HepG2 (cell line): ENCODE measurements around the gene EEF1AKMT3. TPM values are rescaled to one million over a fixed set of nuclear protein-coding genes. Genes with fewer than 3 reads are reported as not detected.
A peak's percentile ranks its signal among the peaks of the same experiment; 100 is the strongest.

Experiments
- CBX2 ChIP-seq, 2 experiments: fragments of 200-600 bp in 1 of 2; sonication (generic); formaldehyde crosslinking in 1 of 2; IDR thresholded peaks; 2 replicates each; pipeline versions ENCODE4 v1.7.0 to v1.8.1; 2018 to 2022; ENCODE audit warnings: low read depth in 2 of 2, low read length in 1 of 2, mild to moderate bottlenecking in 1 of 2, missing genetic modification reagents in 1 of 2
- ELF1 ChIP-seq: sonication (generic); formaldehyde crosslinking; IDR thresholded peaks from 2 replicates; pipeline ENCODE4 v1.4.0; 2020; ENCODE audit warnings: missing genetic modification reagents
- ELF3 ChIP-seq: IDR thresholded peaks from 2 replicates; pipeline ENCODE4 v1.6.1; 2016; ENCODE audit warnings: missing genetic modification reagents, missing compliant biosample characterization
- ETS1 ChIP-seq: sonication (generic); formaldehyde crosslinking; IDR thresholded peaks from 2 replicates; pipeline ENCODE4 v1.4.0; 2020; ENCODE audit warnings: missing genetic modification reagents
- GABPB1 ChIP-seq: IDR thresholded peaks from 2 replicates; pipeline ENCODE4 v1.6.1; 2016; ENCODE audit warnings: mild to moderate bottlenecking, missing genetic modification reagents, moderate library complexity, missing compliant biosample characterization
- IRF1 ChIP-seq: sonication (generic); formaldehyde crosslinking; IDR thresholded peaks from 2 replicates; pipeline ENCODE4 v1.4.0; 2020; ENCODE audit warnings: low read depth, mild to moderate bottlenecking, missing genetic modification reagents
- KIAA2018 ChIP-seq: sonication (generic); formaldehyde crosslinking; IDR thresholded peaks from 2 replicates; pipeline ENCODE4 v1.5.0; 2020; ENCODE audit warnings: mild to moderate bottlenecking, missing genetic modification reagents, borderline replicate concordance
- LBX2 ChIP-seq: sonication (generic); formaldehyde crosslinking; IDR thresholded peaks from 2 replicates; pipeline ENCODE4 v1.5.0; 2020; ENCODE audit warnings: missing genetic modification reagents, mild to moderate bottlenecking, borderline replicate concordance
- NAIF1 ChIP-seq: sonication (generic); formaldehyde crosslinking; IDR thresholded peaks from 2 replicates; pipeline ENCODE4 v1.5.0; 2020; ENCODE audit warnings: mild to moderate bottlenecking, missing genetic modification reagents, borderline replicate concordance
- NKX3-1 ChIP-seq: sonication (generic); formaldehyde crosslinking; IDR thresholded peaks from 2 replicates; pipeline ENCODE4 v1.5.0; 2020; ENCODE audit warnings: missing genetic modification reagents
- NPAS2 ChIP-seq: sonication (generic); formaldehyde crosslinking; IDR thresholded peaks from 2 replicates; pipeline ENCODE4 v1.8.0; 2022; ENCODE audit warnings: mild to moderate bottlenecking, missing genetic modification reagents, borderline replicate concordance
- PHF21A ChIP-seq: sonication (generic); formaldehyde crosslinking; IDR thresholded peaks from 2 replicates; pipeline ENCODE4 v1.5.0; 2020; ENCODE audit warnings: mild to moderate bottlenecking, missing genetic modification reagents
- POLR2A ChIP-seq, 2 experiments: IDR thresholded peaks; 2 replicates each; pipeline ENCODE4 v1.6.1; 2011; ENCODE audit warnings: low read depth in 2 of 2, low read length in 2 of 2, mild to moderate bottlenecking in 1 of 2, moderate library complexity in 1 of 2; ENCODE audit not compliant: insufficient read depth in 1 of 2
- ZBTB2 ChIP-seq: sonication (generic); formaldehyde crosslinking; IDR thresholded peaks from 2 replicates; pipeline ENCODE4 v1.8.0; 2022; ENCODE audit warnings: low read depth, missing genetic modification reagents
- ZFP36L1 ChIP-seq: sonication (generic); formaldehyde crosslinking; IDR thresholded peaks from 2 replicates; pipeline ENCODE4 v1.8.0; 2022; ENCODE audit warnings: mild to moderate bottlenecking, missing genetic modification reagents, moderate library complexity
- ZNF577 ChIP-seq: sonication (generic); formaldehyde crosslinking; IDR thresholded peaks from 2 replicates; pipeline ENCODE4 v1.4.0; 2020; ENCODE audit warnings: mild to moderate bottlenecking, low read depth, missing genetic modification reagents, borderline replicate concordance
- polyA plus RNA-seq, 8 experiments: library from polyadenylated mRNA; depleted of rRNA in 3 of 8; stranded (reverse) in 7 of 8; unstranded in 1 of 8; fragments of >200 nt; fragmentation: Illumina TruSeq in 4 of 8; extraction: Trizol in 4 of 8; gene quantifications; 2 replicates each; pipeline versions ENCODE4 v1.2.1 to v1.2.3, GENCODE V29; 2011 to 2016; ENCODE audit warnings: low read depth in 4 of 8, missing spikeins in 1 of 8, mixed read lengths in 1 of 8; ENCODE audit not compliant: insufficient read depth in 1 of 8
- total RNA-seq, 5 experiments: library from RNA; depleted of rRNA; stranded (reverse); fragments of >200 nt; fragmentation: Illumina TruSeq; extraction: Trizol; gene quantifications; 2 replicates each; pipeline ENCODE4 v1.2.3, GENCODE V29; 2016; ENCODE audit warnings: low read depth in 1 of 5

EEF1AKMT3 gene
- total and polyA plus RNA-seq, 2 of the 13 experiments (the other 11 are each of a cell fraction or from before 2014, with no cell fraction given) = 4.7 to 11.4 TPM

- no peak for TF ChIP-seq ZBTB2
- TF ChIP-seq ZFP36L1 (CRISPR knock-in tag) = no peak
- TF ChIP-seq ELF1 (CRISPR knock-in tag) = no peak
- no peak for TF ChIP-seq CBX2 (IDR thresholded peaks at IDR 0.05; ENCODE audit: low read depth, low read length)
- TF ChIP-seq CBX2 (CRISPR knock-in tag; IDR thresholded peaks at IDR 0.05; ENCODE audit: low read depth) = peak; percentile 73; the same call in 1 of the 2 replicates
- TF ChIP-seq ETS1 (CRISPR knock-in tag) = 0 out of 2 replicates have a peak, but pooled peaks have one; percentile 19
- TF ChIP-seq KIAA2018 (CRISPR knock-in tag) = no peak
- no peak for TF ChIP-seq ZNF577 (CRISPR knock-in tag)
- TF ChIP-seq GABPB1 (CRISPR knock-in tag) = peak; percentile 73; the same call in 1 of the 2 replicates
- no peak for TF ChIP-seq ELF3 (CRISPR knock-in tag)
- TF ChIP-seq LBX2 (CRISPR knock-in tag) = no peak
- no peak for TF ChIP-seq PHF21A (CRISPR knock-in tag)
- TF ChIP-seq IRF1 = no peak
- no peak; a peak in 1 of 4 replicates for TF ChIP-seq POLR2A (IDR thresholded peaks at IDR 0.05; ENCODE audit: insufficient read depth in 1 of 2, low read depth in 2 of 2, low read length in 2 of 2)
- no peak for TF ChIP-seq NPAS2 (CRISPR knock-in tag)
- TF ChIP-seq NKX3-1 (CRISPR knock-in tag) = no peak
- TF ChIP-seq NAIF1 (CRISPR knock-in tag) = peak; percentile 86; the same call in 1 of the 2 replicates
These were observed 7.3 kb upstream of the EEF1AKMT3 start (continued) for GRCh38 chr12:57765003-57765697.
